GM23338 (cell line): Measurements from ENCODE around the gene ADORA1. TPM values are rescaled to one million over a fixed set of nuclear protein-coding genes. Genes with fewer than 3 reads are reported as not detected.

Experiments used
- ATAC-seq: fragments of 200-7000 bp; cut with Tn5 transposase; 3 replicates; pipeline ENCODE4 v1.9.1; 2020
- DNase-seq: peaks from one replicate; pipeline ENCODE4 v3.0.0-alpha.2; 2015; ENCODE audit warnings: low spot score
- H2AFZ ChIP-seq: fragments of 200-600 bp; sonication (generic); 2 replicates; pipeline ENCODE4 v1.8.0; 2016; ENCODE audit warnings: antibody characterized with exemption, mild to moderate bottlenecking, moderate library complexity
- H3F3A ChIP-seq: fragments of 200-600 bp; sonication (generic); replicated peaks from 2 replicates; pipeline ENCODE4 v1.8.0; 2017; ENCODE audit warnings: antibody characterized with exemption, mixed run types, low read depth
- H3K27ac ChIP-seq: fragments of 200-600 bp; sonication (generic); 2 replicates; pipeline ENCODE4 v1.6.1; 2016; ENCODE audit warnings: low read depth
- H3K27me3 ChIP-seq: fragments of 200-600 bp; sonication (generic); 2 replicates; pipeline ENCODE4 v1.8.0; 2016; ENCODE audit warnings: mild to moderate bottlenecking, mixed run types, moderate library complexity; ENCODE audit not compliant: insufficient read depth
- H3K36me3 ChIP-seq: fragments of 200-600 bp; sonication (generic); 2 replicates; pipeline ENCODE4 v1.8.0; 2016; ENCODE audit warnings: mild to moderate bottlenecking; ENCODE audit not compliant: insufficient read depth
- H3K4me1 ChIP-seq: fragments of 200-600 bp; sonication (generic); 2 replicates; pipeline ENCODE4 v1.8.0; 2016; ENCODE audit warnings: mild to moderate bottlenecking, moderate library complexity; ENCODE audit not compliant: insufficient read depth
- H3K4me2 ChIP-seq: fragments of 200-600 bp; sonication (generic); 2 replicates; pipeline ENCODE4 v1.7.1; 2017; ENCODE audit warnings: mixed run types
- H3K4me3 ChIP-seq: fragments of 200-600 bp; sonication (generic); 2 replicates; pipeline ENCODE4 v1.6.1; 2016; ENCODE audit warnings: mixed run types
- H3K79me2 ChIP-seq: fragments of 200-600 bp; sonication (generic); replicated peaks from 2 replicates; pipeline ENCODE4 v1.8.0; 2017; ENCODE audit warnings: mild to moderate bottlenecking; ENCODE audit not compliant: insufficient read depth
- H3K9me2 ChIP-seq: fragments of 200-600 bp; sonication (generic); 2 replicates; pipeline ENCODE4 v1.8.0; 2017; ENCODE audit not compliant: insufficient read depth
- H4K20me1 ChIP-seq: fragments of 200-600 bp; sonication (generic); replicated peaks from 2 replicates; pipeline ENCODE4 v1.8.0; 2017; ENCODE audit warnings: mild to moderate bottlenecking; ENCODE audit not compliant: insufficient read depth
- H3K27ac Mint-ChIP-seq: 2 replicates; pipeline ENCODE4 v1.8.0; 2020; ENCODE audit warnings: inconsistent platforms, mild to moderate bottlenecking, moderate library complexity, mixed read lengths
- H3K27me3 Mint-ChIP-seq: 3 replicates; pipeline ENCODE4 v1.8.0; 2022; ENCODE audit warnings: low read depth, mild to moderate bottlenecking, moderate library complexity, mixed read lengths, inconsistent platforms; ENCODE audit not compliant: insufficient read depth, poor library complexity
- H3K36me3 Mint-ChIP-seq: 3 replicates; pipeline ENCODE4 v1.8.0; 2021; ENCODE audit warnings: low read depth, mild to moderate bottlenecking, inconsistent platforms, moderate library complexity, mixed read lengths
- H3K4me1 Mint-ChIP-seq: 3 replicates; pipeline ENCODE4 v1.8.0; 2020; ENCODE audit warnings: mild to moderate bottlenecking, inconsistent platforms, mixed read lengths
- H3K4me3 Mint-ChIP-seq: 3 replicates; pipeline ENCODE4 v1.8.0; 2021; ENCODE audit warnings: moderate library complexity, mild to moderate bottlenecking, inconsistent platforms, mixed read lengths
- H3K9me3 Mint-ChIP-seq: 3 replicates; pipeline ENCODE4 v1.8.0; 2020; ENCODE audit warnings: moderate library complexity, mild to moderate bottlenecking, inconsistent platforms, mixed read lengths
- CREB1 ChIP-seq: fragments of 250-450 bp; sonication (Bioruptor Pico); IDR thresholded peaks from 2 replicates; pipeline ENCODE4 v1.5.0; 2020; ENCODE audit warnings: low read depth, mild to moderate bottlenecking, moderate library complexity
- CTCF ChIP-seq, 2 experiments: fragments of 200-600 bp in 1 of 2; sonication (generic) in 1 of 2; conservative IDR thresholded peaks; 2 replicates each; pipeline versions ENCODE4 v1.5.1 to v1.6.1; 2016 to 2017; ENCODE audit warnings: antibody characterized with exemption in 2 of 2, low read depth in 2 of 2, mild to moderate bottlenecking in 2 of 2, moderate library complexity in 1 of 2
- EZH2phosphoT487 ChIP-seq: fragments of 200-600 bp; sonication (generic); IDR thresholded peaks from one replicate; pipeline ENCODE4 v1.8.1; 2018; ENCODE audit warnings: antibody characterized with exemption; ENCODE audit not compliant: unreplicated experiment
- JUNB ChIP-seq: IDR thresholded peaks from one replicate; pipeline ENCODE4 v1.6.1; 2016; ENCODE audit warnings: antibody characterized with exemption; ENCODE audit not compliant: unreplicated experiment
- NANOG ChIP-seq: IDR thresholded peaks from 2 replicates; pipeline ENCODE4 v1.6.1; 2016; ENCODE audit warnings: antibody characterized with exemption, borderline replicate concordance
- POLR2AphosphoS5 ChIP-seq: IDR thresholded peaks from 2 replicates; pipeline ENCODE4 v1.6.1; 2016; ENCODE audit warnings: antibody characterized with exemption, low read depth
- REST ChIP-seq: IDR thresholded peaks from one replicate; pipeline ENCODE4 v1.6.1; 2018; ENCODE audit warnings: antibody characterized with exemption; ENCODE audit not compliant: unreplicated experiment
- STAT1 ChIP-seq: IDR thresholded peaks from one replicate; pipeline ENCODE4 v1.6.1; 2016; ENCODE audit warnings: antibody characterized with exemption; ENCODE audit not compliant: unreplicated experiment
- ZNF114 ChIP-seq: fragments of 250-450 bp; sonication (Bioruptor Pico); IDR thresholded peaks from 2 replicates; pipeline ENCODE4 v1.5.0; 2020; ENCODE audit warnings: mild to moderate bottlenecking, moderate library complexity
- ZNF331 ChIP-seq: fragments of 250-450 bp; sonication (Bioruptor Pico); IDR thresholded peaks from 2 replicates; pipeline ENCODE4 v1.5.0; 2020; ENCODE audit warnings: low read depth, mild to moderate bottlenecking, moderate library complexity
- ZNF462 ChIP-seq: fragments of 250-450 bp; sonication (Bioruptor Pico); IDR thresholded peaks from 2 replicates; pipeline ENCODE4 v1.5.0; 2020; ENCODE audit warnings: mild to moderate bottlenecking, moderate library complexity
- polyA plus RNA-seq: library from polyadenylated mRNA; unstranded; fragments of >200 nt; fragmentation: Nextera tagmentation; extraction: Ambion mirVana; gene quantifications from 2 replicates; pipeline ENCODE4 v1.2.1, GENCODE V29; 2016
- total RNA-seq: library from RNA; depleted of rRNA; stranded (reverse); fragments of >200 nt; shearing (Covaris generic); gene quantifications from 2 replicates; pipeline ENCODE4 v1.2.3, GENCODE V29; 2014
- TF ChIP-seq, protein P1 (sequence below): IDR thresholded peaks from 2 replicates; pipeline ENCODE4 v1.6.1; 2016; ENCODE audit warnings: antibody characterized with exemption

The ADORA1 gene
- total and polyA plus RNA-seq, 2 experiments from 2014 or later: 0.63 to 1.8 TPM

- TF ChIP-seq REST: no peak
- TF ChIP-seq JUNB: no peak
- TF ChIP-seq, protein P1, sequence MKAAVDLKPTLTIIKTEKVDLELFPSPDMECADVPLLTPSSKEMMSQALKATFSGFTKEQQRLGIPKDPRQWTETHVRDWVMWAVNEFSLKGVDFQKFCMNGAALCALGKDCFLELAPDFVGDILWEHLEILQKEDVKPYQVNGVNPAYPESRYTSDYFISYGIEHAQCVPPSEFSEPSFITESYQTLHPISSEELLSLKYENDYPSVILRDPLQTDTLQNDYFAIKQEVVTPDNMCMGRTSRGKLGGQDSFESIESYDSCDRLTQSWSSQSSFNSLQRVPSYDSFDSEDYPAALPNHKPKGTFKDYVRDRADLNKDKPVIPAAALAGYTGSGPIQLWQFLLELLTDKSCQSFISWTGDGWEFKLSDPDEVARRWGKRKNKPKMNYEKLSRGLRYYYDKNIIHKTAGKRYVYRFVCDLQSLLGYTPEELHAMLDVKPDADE: no peak
- no peak for TF ChIP-seq ZNF114
- no peak for TF ChIP-seq CTCF (conservative IDR thresholded peaks at IDR 0.05; ENCODE audit: low read depth in 2 of 2)
- TF ChIP-seq EZH2phosphoT487: no peak
- TF ChIP-seq CREB1 (CRISPR knock-in tag): no peak
- TF ChIP-seq NANOG: no peak
- TF ChIP-seq POLR2AphosphoS5: no peak
- TF ChIP-seq ZNF331 (CRISPR knock-in tag): no peak
Measured at GRCh38 chr1:203159844-203160243, 32.3 kb downstream of the ADORA1 start (continued).

GRCh38 chr1:203161175-203161574, 33.6 kb downstream of the ADORA1 start:
- Mint-ChIP-seq H3K27ac (no peak overlapping the region), H3K4me3 (no peak overlapping the region), H3K36me3 (peaks cover 5% of the 10 kb centered on the region; the same call in 2 of the 3 replicates), H3K9me3 (peaks cover 9% of the 10 kb centered on the region; the same call in 1 of the 3 replicates), H3K27me3 (peaks cover 6% of the 10 kb centered on the region), H3K4me1 (no peaks in the 10 kb centered on the region)
- Histone ChIP-seq H3K4me2 (no peak overlapping the region), H3F3A (no peaks in the 10 kb centered on the region), H2AFZ (no peak overlapping the region), H3K27me3 (no peaks in the 10 kb centered on the region), H3K36me3 (no peaks in the 10 kb centered on the region), H3K79me2 (no peaks in the 10 kb centered on the region), H3K27ac (no peak overlapping the region), H3K4me3 (no peak overlapping the region), H3K4me1 (no peaks in the 10 kb centered on the region), H4K20me1 (no peaks in the 10 kb centered on the region), H3K9me2 (no peaks in the 10 kb centered on the region)
- no peak for DNase-seq
- ATAC-seq: no peak
- TF ChIP-seq ZNF462 (CRISPR knock-in tag): no peak
- no peak for TF ChIP-seq CREB1 (CRISPR knock-in tag)
- TF ChIP-seq ZNF114: no peak
- TF ChIP-seq POLR2AphosphoS5: no peak
- no peak for TF ChIP-seq STAT1
